T-helper 1 cell treated with Interleukin-12 subunit alpha and Interleukin-12 subunit beta and Interleukin-4 antibody, amounts not matched to agents 30 μg/mL and 1 μg/mL, for 36 hours (primary cell): ENCODE data around the gene CCZ1B.
"Not testable (repeated sequence)": the region's sequence is repeated elsewhere in the genome, so short reads cannot be mapped to it uniquely, and the experiment has no call there.

Experiments used
- H3K27ac Mint-ChIP-seq: one replicate; pipeline ENCODE4 v1.8.0; 2021; ENCODE audit warnings: mild to moderate bottlenecking, mixed read lengths
- H3K27me3 Mint-ChIP-seq: one replicate; pipeline ENCODE4 v1.8.0; 2021; ENCODE audit warnings: low read depth, mixed read lengths
- H3K36me3 Mint-ChIP-seq: one replicate; pipeline ENCODE4 v1.8.0; 2021; ENCODE audit warnings: low read depth, mixed read lengths
- H3K4me1 Mint-ChIP-seq: one replicate; pipeline ENCODE4 v1.8.0; 2021; ENCODE audit warnings: low read depth, mixed read lengths
- H3K4me3 Mint-ChIP-seq: one replicate; pipeline ENCODE4 v1.8.0; 2021; ENCODE audit warnings: mild to moderate bottlenecking, moderate library complexity, mixed read lengths
- H3K9me3 Mint-ChIP-seq: one replicate; pipeline ENCODE4 v1.8.0; 2021; ENCODE audit warnings: mixed read lengths

CCZ1B gene

GRCh38 chr7:6807393-6807918 lies 18.6 kb downstream of the CCZ1B start:
- not testable (repeated sequence) for H3K27me3 Mint-ChIP-seq, H3K27ac Mint-ChIP-seq, H3K4me3 Mint-ChIP-seq, H3K36me3 Mint-ChIP-seq, H3K4me1 Mint-ChIP-seq, H3K9me3 Mint-ChIP-seq

GRCh38 chr7:6800331-6800730 lies 25.7 kb downstream of the CCZ1B start:
- H3K27me3 Mint-ChIP-seq, H3K9me3 Mint-ChIP-seq, H3K4me3 Mint-ChIP-seq, H3K4me1 Mint-ChIP-seq, H3K27ac Mint-ChIP-seq, H3K36me3 Mint-ChIP-seq: not testable (repeated sequence)

- not testable (repeated sequence) for H3K36me3 Mint-ChIP-seq, H3K27ac Mint-ChIP-seq, H3K9me3 Mint-ChIP-seq, H3K27me3 Mint-ChIP-seq, H3K4me1 Mint-ChIP-seq, H3K4me3 Mint-ChIP-seq
These were observed 26.2 kb downstream of the CCZ1B start for GRCh38 chr7:6799887-6800286.

- not testable (repeated sequence) for H3K27me3 Mint-ChIP-seq, H3K36me3 Mint-ChIP-seq, H3K4me3 Mint-ChIP-seq, H3K4me1 Mint-ChIP-seq, H3K9me3 Mint-ChIP-seq, H3K27ac Mint-ChIP-seq
These were observed 28.0 kb downstream of the CCZ1B start for GRCh38 chr7:6798047-6798446.

GRCh38 chr7:6797218-6797617 lies 28.9 kb downstream of the CCZ1B start:
- not testable (repeated sequence) for H3K4me1 Mint-ChIP-seq, H3K27me3 Mint-ChIP-seq, H3K4me3 Mint-ChIP-seq, H3K36me3 Mint-ChIP-seq, H3K27ac Mint-ChIP-seq, H3K9me3 Mint-ChIP-seq

- not testable (repeated sequence) for H3K4me3 Mint-ChIP-seq, H3K27ac Mint-ChIP-seq, H3K36me3 Mint-ChIP-seq, H3K27me3 Mint-ChIP-seq, H3K9me3 Mint-ChIP-seq, H3K4me1 Mint-ChIP-seq
These were observed 31.8 kb downstream of the CCZ1B start for GRCh38 chr7:6794276-6794675.

- not testable (repeated sequence) for H3K4me1 Mint-ChIP-seq, H3K36me3 Mint-ChIP-seq, H3K27ac Mint-ChIP-seq, H3K4me3 Mint-ChIP-seq, H3K9me3 Mint-ChIP-seq, H3K27me3 Mint-ChIP-seq
These were observed 33.8 kb downstream of the CCZ1B start for GRCh38 chr7:6792113-6792872.

GRCh38 chr7:6789353-6789752 lies 36.7 kb downstream of the CCZ1B start:
- H3K27ac Mint-ChIP-seq, H3K27me3 Mint-ChIP-seq, H3K4me1 Mint-ChIP-seq, H3K4me3 Mint-ChIP-seq, H3K9me3 Mint-ChIP-seq, H3K36me3 Mint-ChIP-seq: not testable (repeated sequence)

- not testable (repeated sequence) for H3K36me3 Mint-ChIP-seq, H3K9me3 Mint-ChIP-seq, H3K4me3 Mint-ChIP-seq, H3K4me1 Mint-ChIP-seq, H3K27me3 Mint-ChIP-seq, H3K27ac Mint-ChIP-seq
These were observed 44.5 kb downstream of the CCZ1B start for GRCh38 chr7:6781581-6781980.

GRCh38 chr7:6761186-6761585 lies 64.9 kb downstream of the CCZ1B start:
- H3K9me3 Mint-ChIP-seq, H3K27ac Mint-ChIP-seq, H3K36me3 Mint-ChIP-seq: not testable (repeated sequence)

GRCh38 chr7:6753964-6754363 lies 72.1 kb downstream of the CCZ1B start, which contains the start of gene RSPH10B2:
TSS of gene RSPH10B2 (plus strand) at chr7:6754103. CDS start at chr7:6757678, 3,575 bp downstream.
- H3K4me1 Mint-ChIP-seq, result not testable (repeated sequence)

More at GRCh38 chr7:6761186-6761585, 64.9 kb downstream of the CCZ1B start:
- H3K4me1 Mint-ChIP-seq, H3K27me3 Mint-ChIP-seq, H3K4me3 Mint-ChIP-seq: not testable (repeated sequence)

GRCh38 chr7:6750173-6750572 lies 75.9 kb downstream of the CCZ1B start:
- H3K27ac Mint-ChIP-seq, H3K4me3 Mint-ChIP-seq, H3K36me3 Mint-ChIP-seq, H3K9me3 Mint-ChIP-seq, H3K27me3 Mint-ChIP-seq, H3K4me1 Mint-ChIP-seq: not testable (repeated sequence)

More at GRCh38 chr7:6753964-6754363, 72.1 kb downstream of the CCZ1B start, which contains the start of gene RSPH10B2:
- not testable (repeated sequence) for H3K27ac Mint-ChIP-seq, H3K4me3 Mint-ChIP-seq, H3K36me3 Mint-ChIP-seq, H3K27me3 Mint-ChIP-seq, H3K9me3 Mint-ChIP-seq

GRCh38 chr7:6749335-6749734 lies 76.7 kb downstream of the CCZ1B start:
- H3K27me3 Mint-ChIP-seq, H3K36me3 Mint-ChIP-seq, H3K27ac Mint-ChIP-seq, H3K4me3 Mint-ChIP-seq, H3K9me3 Mint-ChIP-seq, H3K4me1 Mint-ChIP-seq: not testable (repeated sequence)
